Neural cell (in vitro differentiated cells): ENCODE data around the gene MCTS1. TPM values are rescaled to one million over a fixed set of nuclear protein-coding genes. Genes with fewer than 3 reads are reported as not detected.

Source experiments
- polyA plus RNA-seq: library from polyadenylated mRNA; depleted of rRNA; stranded (reverse); fragments of >200 nt; gene quantifications from 2 replicates; pipeline ENCODE4 v1.2.3, GENCODE V29; 2014

MCTS1 gene
- polyA plus RNA-seq, 1 donor from 2014 or later, result 190 TPM

Other genes with a start within 250 kb of the MCTS1 start
- gene ATP1B4, start 242.0 kb upstream of the MCTS1 start, polyA plus RNA-seq, result not detected in 2 replicates
- 39.7 and 42.6 TPM in 2 replicates for gene LAMP2, start 134.8 kb upstream of the MCTS1 start, polyA plus RNA-seq
- 82.7 and 86.5 TPM in 2 replicates for gene CUL4B, start 43.1 kb upstream of the MCTS1 start, polyA plus RNA-seq
- 25.2 and 26.6 TPM in 2 replicates for gene C1GALT1C1, start 26.0 kb downstream of the MCTS1 start, polyA plus RNA-seq